COLO668 (cell line): Measurements from ENCODE around the gene FIGN.

ENCODE experiments used
- DNase-seq: peaks from one replicate; lab custom pipeline; 2025; ENCODE audit not compliant: unreplicated experiment; lab: John Stamatoyannopoulos, UW

Gene FIGN

DNA sequence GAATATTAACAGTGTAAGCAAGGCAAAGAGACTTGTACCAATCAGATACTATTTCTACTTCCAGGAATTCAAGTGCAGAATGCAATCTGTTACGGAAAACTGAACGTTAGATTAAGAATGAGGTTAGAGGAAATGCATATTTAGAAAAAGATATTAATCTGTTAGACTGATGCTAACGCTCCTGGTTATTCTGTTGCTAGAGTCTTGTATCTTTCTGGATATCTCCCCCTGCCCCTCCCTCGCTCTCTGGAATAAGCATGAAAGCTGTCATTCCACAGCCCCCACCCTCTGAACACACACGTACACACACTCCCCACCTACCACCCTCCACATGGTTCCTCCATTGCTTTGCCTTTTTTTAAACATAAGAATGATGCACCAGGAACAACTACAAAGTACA, 24.1 kb downstream of the FIGN start:
- no peak for DNase-seq

DNA sequence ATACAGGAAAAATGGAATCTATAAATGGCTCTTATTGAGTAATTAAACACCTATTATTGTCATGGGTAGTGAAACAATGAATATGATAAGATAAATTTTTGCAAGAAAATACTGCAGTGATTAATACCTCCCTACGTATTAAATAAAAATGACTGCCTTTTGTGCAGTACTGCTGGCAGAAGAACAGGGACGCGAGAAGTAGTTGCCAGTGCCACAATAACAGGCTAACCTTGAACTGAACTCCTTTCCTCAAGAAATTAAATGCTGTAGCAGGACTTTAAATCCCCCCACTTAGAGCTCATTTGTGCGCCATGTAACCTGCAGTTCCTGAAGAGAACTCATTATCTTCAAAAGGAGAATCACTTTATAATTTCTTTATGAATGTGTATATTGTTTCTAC, 24.6 kb downstream of the FIGN start:
- no peak for DNase-seq

- no peak for DNase-seq
These were observed 26.5 kb downstream of the FIGN start for GRCh38 chr2:163709270-163709669.

DNA sequence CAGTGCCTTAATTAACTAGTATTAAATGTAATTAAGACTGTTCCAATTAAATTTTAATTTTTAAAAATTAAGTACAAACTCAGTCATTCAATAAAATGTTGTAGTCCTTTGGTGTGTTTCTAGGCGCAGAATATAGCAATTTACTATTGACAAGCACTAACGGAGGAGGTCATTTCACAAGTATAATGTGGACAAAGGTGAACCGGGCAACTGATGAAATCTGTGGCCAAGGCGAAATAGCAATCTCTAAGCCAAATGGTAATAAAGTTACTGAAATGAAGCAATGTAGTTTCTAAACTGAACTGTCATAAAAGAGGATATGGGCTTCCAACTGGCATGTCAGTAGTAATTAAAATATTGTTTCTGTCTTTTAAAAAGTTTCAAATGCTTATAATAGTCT, 27.5 kb downstream of the FIGN start:
- no peak for DNase-seq

GRCh38 chr2:163703386-163703785, 32.4 kb downstream of the FIGN start:
- DNase-seq, result no peak

DNA sequence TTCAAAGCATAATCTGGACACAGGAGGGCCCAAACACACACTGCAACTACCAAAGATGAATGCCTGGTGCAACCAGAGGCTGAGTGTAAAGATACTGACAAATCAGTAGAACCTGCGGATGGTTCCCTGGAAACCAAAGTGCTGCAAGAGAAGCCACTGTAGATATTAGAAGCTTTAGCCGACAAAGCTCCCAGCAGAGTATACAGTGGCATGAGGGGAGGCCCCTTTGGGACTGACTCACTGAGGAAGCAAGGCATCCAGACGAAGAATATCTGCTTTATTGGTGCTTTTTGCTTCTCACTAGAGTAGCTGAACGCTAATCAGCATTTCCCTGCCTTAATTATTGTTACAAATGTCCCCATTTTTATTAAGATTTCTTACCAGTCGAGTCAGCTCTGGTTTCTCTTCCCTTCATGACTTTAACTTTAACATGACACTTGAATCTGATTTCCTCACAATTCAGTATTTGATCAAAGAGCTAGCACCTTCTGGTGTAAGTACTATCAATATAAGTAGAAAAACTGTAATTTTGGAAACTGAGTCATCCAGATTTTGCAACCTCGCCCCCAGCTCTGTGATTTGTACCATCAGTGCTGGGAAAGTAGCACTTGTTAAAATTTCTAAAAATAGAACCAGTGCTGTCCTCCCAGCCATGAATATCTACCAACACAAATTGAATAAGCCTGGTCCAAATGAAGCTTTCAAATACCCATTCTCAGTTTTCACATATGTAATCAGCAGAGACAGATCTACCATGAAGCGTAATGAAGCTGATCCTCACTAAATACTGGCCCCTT, 34.2 kb downstream of the FIGN start:
- no peak for DNase-seq

- no peak for DNase-seq
These were observed 37.0 kb downstream of the FIGN start for GRCh38 chr2:163698857-163699256.

DNA sequence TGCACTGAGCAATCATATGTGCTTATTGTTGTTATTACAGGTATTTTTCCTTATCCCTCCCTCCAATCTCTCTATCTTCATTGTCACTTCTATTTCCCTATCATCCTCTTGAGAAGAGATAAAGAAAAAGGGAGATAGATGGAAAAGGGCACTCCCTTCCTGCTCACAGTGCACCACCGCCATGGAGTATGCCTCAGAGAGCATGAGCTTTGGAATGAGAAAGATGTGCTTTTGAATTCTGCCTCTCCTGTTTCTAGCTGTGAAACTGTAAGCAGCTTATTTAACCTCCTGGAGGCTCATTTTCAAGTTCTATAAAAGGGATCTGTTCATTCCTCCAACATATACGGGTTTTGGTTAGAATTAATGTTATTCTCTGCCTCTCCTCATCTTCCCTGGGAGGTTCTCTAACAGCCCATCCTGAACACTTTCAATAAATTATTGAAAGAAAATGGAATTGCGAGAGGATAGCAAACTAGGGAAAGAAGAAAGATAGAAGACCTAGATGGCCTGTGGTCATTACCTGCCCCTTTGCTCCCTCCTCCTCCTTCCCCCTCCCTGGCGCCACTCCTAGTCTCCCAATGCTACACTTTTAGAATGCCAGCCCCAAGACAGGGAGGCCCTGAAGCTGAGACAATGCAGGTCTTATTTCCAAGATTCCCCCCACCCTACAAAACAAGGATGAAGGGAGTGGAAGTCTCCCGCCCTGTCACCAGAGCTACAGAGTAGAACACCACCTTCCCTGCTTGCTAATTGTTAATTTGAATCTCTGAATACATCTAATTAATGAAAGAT, 37.8 kb downstream of the FIGN start:
- DNase-seq, result no peak

DNA sequence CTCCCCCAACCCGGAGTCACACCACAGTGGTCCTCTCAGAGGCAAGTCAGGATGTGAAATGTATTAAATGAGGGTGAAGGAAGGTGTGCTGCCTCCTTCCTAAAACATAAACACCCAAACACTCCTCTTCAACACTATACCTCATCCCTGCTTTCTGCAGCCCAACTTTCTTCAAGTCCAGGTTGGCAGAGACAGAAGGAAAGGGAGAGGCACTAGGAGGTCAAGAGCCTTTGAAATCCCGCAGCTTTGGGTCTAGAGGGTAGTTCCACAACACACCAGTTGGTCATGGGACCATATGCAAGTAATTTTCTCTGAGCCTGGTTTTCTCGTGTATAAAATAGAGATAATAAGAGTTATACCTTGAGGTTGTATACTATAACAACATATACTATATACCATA, 38.4 kb downstream of the FIGN start:
- no peak for DNase-seq

DNA sequence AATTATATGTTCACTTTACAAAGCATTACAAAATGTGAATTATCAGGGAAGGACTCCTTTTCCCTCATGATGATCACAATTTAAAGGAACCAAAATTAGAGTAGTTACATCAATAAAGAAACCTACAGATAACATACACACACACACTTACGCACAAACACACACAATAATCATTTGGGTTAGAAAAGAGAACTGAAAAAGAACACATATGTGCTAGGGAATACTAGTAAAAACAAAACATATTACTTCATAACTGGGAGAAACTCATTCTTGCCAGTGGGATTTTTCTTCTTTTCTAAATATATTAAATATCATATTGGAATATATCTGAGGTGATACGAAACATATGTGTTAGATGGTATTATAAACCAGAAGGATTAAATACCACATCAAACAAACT, 42.3 kb downstream of the FIGN start:
- no peak for DNase-seq

GRCh38 chr2:163692611-163693482, 43.0 kb downstream of the FIGN start:
- DNase-seq, result no peak

DNA sequence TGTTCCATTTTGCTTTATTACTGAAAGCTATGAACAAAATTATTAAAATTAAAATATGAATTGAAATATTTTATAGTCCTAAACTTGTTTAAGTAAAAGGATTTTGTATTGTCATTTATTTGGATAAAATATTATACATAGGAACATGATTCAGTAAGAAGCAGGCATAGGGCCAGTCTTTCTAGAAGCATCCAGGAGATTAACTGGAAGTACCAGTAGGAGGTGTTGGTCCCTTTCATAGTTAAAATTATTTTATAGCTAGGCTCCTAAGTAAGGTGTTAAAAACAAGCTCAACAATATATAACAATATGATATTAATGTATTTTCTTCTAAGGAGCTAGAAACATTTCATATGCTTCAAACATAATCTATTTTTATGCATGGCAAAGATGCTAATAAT, 43.7 kb downstream of the FIGN start:
- DNase-seq, result no peak

GRCh38 chr2:163690896-163691295, 44.9 kb downstream of the FIGN start:
- no peak for DNase-seq

GRCh38 chr2:163687217-163687616, 48.6 kb downstream of the FIGN start:
- no peak for DNase-seq

- no peak for DNase-seq
These were observed 49.5 kb downstream of the FIGN start for GRCh38 chr2:163686289-163686688.

DNA sequence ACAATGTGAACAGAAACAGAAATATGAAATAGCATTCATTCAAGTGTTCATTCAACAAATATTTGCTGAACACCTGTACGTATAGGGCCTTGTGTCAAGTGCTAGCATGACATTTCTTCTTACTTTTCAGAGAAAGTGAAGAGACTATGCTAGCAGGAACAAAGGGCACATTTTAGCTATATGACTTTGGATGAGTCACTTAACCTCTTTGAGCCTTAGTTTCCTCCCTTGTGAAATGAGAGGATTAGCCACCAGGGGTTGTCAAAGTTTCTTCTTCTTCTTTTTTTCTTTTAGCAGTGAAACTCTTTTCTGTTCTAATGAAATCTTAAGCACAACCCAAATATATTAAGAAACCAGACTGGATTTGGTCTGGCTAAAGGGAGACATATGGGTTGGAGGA, 53.1 kb downstream of the FIGN start:
- DNase-seq, result no peak

DNA sequence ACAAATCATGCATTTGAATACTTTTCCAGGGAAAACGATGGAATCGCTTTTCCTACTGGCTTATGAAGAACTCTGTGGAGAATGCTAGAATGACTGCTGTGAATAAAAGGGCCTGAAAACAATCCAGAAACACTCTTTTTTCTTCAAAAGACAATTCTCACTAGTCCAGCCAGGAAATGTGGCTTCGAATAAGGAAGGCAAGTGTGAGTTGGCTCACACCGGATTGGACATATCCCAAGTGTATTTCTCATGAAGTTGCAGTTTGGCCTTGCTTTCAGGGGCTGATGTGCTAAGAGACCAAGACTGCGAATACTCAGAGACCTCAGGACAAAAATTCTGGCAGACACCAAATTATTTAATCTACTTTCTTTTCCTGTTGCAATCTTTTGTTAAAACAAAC, 54.1 kb downstream of the FIGN start:
- no peak for DNase-seq

DNA sequence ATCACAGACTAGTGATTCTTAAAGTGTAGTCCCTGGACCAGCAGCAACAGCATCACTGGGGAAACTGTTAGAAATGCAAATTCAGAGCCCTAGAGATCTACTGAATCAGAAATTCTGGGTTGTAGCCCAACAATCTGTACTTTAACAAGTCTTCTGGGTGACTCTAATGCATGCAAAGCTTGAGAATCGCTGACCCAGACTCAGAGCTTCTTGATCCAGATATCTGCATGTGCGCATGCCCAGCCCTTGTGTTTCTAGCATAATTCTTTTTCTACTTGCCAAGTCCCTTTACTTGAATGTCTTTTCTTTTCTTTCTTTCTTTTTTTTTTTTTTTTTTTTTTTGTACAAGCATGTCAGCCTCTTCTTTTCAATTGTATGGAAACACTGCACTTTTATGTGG, 60.4 kb downstream of the FIGN start:
- no peak for DNase-seq

DNA sequence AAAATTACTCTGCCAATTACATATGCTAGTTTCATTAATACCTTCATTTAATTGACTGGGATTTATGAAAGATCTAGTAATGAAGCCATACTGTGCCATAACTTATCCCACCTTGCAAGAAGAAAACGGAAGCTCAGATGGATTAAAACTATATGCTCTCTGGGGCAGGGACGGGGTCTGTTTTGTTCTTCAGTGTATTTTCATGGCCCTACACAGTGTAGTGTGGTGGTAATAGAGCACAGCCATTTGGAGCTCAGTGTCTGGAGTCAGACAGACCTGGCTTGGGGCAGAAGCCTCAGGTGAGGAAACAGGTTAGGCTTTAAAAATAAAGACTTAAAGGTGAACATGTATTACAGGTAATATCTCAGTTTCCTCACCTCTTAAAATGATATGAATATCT, 62.3 kb downstream of the FIGN start:
- no peak for DNase-seq

GRCh38 chr2:163670929-163671328, 64.9 kb downstream of the FIGN start:
- DNase-seq, result peak; percentile 46

DNA sequence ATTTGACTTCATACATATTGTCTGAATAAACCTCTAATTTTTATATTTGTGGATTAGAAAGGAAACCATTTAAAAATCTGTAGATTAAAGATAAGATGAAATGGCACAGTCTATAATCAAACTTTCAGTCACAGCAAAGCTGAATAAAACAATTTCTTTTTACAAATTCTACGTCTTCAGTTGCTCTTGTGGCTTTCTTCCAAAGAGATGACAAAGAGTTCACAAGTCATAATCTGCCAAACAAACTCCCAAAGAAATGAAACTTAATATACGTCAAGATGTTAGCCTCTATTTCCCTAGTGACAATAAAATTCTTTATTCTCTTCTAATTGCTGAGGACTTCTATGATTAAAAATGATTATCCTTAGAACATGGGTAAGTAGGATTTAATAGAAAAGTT, 66.3 kb downstream of the FIGN start:
- DNase-seq, result no peak
